GM21786 (cell line): ENCODE results near the gene ICAM2.
A peak's percentile ranks its signal among the peaks of the same experiment; 100 is the strongest.

Experiments used
- ATAC-seq: cut with Tn5 transposase; IDR thresholded peaks from one replicate; pipeline ENCODE4 v1.9.1; 2021; ENCODE audit not compliant: unreplicated experiment

Gene ICAM2

GRCh38 chr17:64020056-64020766 is at the start of gene ICAM2:
TSS of gene ICAM2 (minus strand) at chr17:64020633. CDS start at chr17:64006691, 13,942 bp downstream.
- peak; percentile 54 for ATAC-seq

GRCh38 chr17:64070213-64070612 is 49.8 kb upstream of the ICAM2 start:
- ATAC-seq = no peak

DNA sequence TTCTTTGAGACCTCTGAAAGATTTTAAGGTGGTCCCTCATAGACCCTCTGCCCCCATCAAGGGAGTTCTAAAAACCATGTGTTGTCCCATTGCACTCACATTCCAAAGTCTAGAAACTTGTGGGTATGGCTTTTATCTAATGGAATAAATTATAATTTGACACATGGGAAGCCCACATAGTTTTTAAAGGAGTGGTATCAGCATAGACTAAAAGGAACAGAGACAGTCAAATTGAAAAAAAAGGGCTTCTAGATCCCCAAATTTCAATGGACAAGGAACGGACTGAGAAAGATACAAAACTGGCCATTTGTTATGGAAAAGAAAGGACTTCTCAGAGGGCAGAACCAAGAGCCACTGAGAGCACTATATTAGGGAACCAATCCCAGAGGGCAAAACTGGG is 48.7 kb upstream of the ICAM2 start:
- ATAC-seq = no peak

- no peak for ATAC-seq
Observed at GRCh38 chr17:64067657-64068056, 47.2 kb upstream of the ICAM2 start.

GRCh38 chr17:64066716-64067115 is 46.3 kb upstream of the ICAM2 start:
- no peak for ATAC-seq

GRCh38 chr17:64065161-64065560 is 44.7 kb upstream of the ICAM2 start:
- ATAC-seq = no peak

- no peak for ATAC-seq
Observed at GRCh38 chr17:64064331-64064730, 43.9 kb upstream of the ICAM2 start.

- ATAC-seq = no peak
Observed at GRCh38 chr17:64063766-64064224, 43.4 kb upstream of the ICAM2 start.

- peak; percentile 59 for ATAC-seq
Observed at GRCh38 chr17:64063088-64063487, 42.7 kb upstream of the ICAM2 start.

DNA sequence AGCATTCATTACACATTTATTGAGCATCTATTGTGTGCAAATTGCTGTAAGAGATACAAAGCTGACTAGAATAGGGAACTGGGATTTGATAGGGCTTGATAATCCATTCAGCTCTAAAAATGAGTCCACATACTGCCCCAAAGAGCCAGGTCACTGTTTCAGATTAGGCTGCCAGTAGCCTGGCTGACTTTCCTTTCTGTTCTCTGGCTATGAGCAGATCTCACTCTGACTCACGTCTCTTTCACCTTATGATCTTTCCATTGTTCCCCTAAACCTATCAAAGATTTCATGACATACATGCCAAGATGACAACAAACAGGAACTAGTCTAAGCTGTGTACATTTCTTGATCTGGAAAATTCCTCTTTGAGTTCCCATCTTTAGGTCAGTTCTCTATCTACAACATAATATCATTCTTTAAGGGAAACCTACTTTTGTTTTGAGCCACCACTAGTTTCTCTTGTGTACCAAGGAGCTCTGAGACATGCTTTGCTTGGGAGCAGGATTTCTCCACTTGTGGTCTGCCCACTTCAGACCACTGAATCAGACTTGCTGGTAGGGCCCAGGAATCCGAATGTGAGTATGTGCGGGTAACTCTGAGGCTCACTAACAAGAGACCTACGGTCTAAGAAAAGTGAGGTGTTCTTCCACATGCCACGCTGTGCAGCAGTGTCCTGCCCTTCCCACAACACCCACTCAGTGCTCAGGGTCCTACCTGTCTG is 40.9 kb upstream of the ICAM2 start:
- ATAC-seq = peak; percentile 50

DNA sequence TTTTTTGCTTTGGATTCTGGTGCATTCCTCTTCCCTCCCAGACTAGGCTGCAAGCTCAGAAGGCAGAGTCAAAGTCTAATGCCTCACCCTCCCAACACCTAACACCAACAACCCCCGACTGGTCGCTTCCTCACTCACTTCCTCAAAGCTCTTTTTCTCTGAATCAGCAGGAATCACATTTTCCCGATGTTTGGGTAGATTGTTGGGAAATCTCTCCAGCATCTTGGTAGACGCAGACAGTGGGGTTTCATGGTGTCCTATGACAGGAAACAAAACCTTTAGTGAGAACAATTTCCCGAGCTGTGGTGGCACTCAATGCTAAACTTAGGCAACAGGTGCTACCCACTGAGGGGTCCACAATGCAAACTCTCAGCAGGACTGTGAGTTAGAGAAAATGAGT is 39.9 kb upstream of the ICAM2 start:
- no peak for ATAC-seq

- no peak for ATAC-seq
Observed at GRCh38 chr17:64059756-64060155, 39.3 kb upstream of the ICAM2 start.

DNA sequence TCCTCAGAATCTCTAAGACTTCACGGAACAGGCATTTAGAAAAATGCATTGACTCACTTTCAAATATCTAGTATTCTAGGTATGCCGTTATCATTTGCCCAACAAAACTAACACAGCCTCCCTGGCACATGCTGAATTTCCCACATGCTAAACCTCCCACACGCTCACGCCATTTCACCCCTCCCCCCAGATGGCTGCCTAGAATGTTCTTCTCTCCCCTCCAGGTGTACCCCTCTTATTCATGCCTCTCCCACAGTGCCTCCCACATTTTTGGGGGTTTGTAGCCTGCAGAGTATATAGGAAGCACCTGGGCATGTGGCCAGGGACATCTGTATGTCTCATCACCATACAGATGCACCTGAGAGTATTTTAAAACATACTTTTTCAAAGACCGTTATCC is 38.2 kb upstream of the ICAM2 start:
- no peak for ATAC-seq

GRCh38 chr17:64057701-64058263 is 37.3 kb upstream of the ICAM2 start:
- ATAC-seq = no peak

DNA sequence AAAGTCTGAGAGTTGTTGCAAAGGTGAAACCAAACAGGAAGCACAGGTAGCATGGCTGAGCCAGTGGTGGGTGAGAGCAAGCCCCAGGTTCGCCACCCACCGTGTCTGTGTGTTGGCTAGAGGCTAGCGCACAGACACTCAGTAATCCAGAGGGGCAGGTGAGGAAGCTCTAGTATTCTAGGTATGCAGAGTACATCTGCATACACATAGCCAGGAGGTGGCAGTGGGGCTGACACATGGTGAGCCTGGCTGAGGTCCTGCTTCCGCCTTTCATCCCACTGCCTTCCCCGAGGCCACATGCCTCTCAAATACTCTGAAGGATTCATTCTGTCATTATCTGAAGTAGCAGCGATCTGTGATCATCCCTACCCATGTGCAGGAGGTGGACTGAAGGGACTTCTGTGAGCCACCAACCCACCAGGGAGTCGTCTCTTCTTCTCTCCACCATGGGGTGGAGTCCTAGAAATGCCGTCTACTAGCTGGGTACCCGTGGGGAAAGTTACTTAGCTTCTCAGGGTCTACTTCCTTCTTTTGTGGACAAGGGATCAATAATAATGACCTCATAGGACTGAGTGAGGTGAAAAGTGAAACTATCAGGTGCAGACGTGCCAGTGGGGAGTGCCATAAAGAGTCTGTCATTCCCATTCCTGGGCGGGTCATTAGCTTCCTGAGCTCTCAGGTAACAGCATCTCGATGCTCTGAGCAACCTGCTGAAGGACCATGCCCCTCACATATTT is 36.0 kb upstream of the ICAM2 start:
- ATAC-seq = peak; percentile 80

GRCh38 chr17:64055183-64056142 is 35.0 kb upstream of the ICAM2 start:
- no peak for ATAC-seq

DNA sequence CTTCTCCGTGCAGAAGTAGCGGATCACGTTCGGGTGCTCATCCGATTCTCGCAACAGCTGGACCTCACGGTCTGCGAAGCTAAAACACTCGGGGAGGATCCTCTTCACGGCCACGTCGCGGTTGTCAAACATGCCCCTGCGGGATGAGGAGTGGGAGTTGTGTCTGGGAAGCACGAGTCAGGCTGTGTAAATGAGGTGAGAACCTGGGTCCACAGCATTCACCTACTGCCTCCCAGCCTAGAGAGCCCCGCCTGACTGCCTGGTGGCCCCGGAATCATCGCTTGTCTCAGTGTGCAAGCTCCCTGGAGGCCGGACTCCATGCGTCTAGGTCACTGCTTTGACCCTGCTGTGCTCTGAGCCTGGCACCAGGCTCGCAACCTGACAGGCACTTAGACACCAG is 33.9 kb upstream of the ICAM2 start:
- no peak for ATAC-seq

DNA sequence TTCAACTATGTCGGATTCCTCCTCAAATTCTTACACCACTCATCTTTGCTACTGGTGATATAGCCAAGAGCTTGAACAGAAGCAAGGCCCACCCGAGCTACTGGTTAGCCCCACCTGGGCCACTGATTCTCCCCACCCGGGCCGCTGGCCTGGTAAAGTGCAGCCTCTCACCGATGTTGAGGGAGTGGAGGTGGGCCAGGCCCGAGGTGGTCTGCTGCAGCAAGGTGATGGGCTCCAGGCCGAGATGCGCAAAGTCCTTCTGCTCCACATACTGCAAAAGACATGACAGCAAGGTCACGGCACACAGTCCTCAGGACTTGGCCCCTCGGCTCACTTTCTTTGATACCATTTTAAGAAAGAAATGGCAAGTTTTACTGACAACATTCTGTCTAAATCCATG is 32.7 kb upstream of the ICAM2 start:
- ATAC-seq = no peak

- no peak for ATAC-seq
Observed at GRCh38 chr17:64051153-64051552, 30.7 kb upstream of the ICAM2 start.

DNA sequence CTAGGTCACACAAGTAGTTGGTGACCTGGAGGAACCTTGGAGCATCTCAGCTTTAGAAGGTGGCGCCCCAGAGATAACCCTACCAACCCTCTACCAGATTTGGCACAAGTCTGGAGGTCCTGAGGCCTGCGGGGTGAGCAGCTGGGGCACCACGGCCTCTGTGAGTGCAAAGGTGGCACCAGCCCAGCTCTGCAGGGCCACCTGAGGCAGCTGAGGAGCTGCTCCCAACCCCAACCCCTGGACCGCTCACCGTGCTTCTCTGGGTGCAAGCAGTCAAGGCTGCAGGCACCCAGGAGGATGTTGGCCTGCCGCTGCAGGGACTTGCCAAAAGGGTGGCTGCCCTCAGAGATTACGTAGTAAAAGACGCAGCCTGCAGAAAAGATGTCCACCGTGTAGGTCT is 28.4 kb upstream of the ICAM2 start:
- ATAC-seq = no peak
